HepG2 (cell line): ENCODE measurements around the gene QKI. TPM values are rescaled to one million over a fixed set of nuclear protein-coding genes. Genes with fewer than 3 reads are reported as not detected.

ENCODE experiments used
- ARID2 ChIP-seq: sonication (generic); formaldehyde crosslinking; IDR thresholded peaks from 2 replicates; pipeline ENCODE4 v1.8.1; 2022; ENCODE audit warnings: mild to moderate bottlenecking, missing genetic modification reagents, borderline replicate concordance
- CAMTA2 ChIP-seq: sonication (generic); formaldehyde crosslinking; IDR thresholded peaks from 2 replicates; pipeline ENCODE4 v1.4.0; 2020; ENCODE audit warnings: mild to moderate bottlenecking, missing genetic modification reagents, borderline replicate concordance
- GATAD2A ChIP-seq: IDR thresholded peaks from 2 replicates; pipeline ENCODE4 v1.6.1; 2016
- GFI1 ChIP-seq: sonication (generic); formaldehyde crosslinking; IDR thresholded peaks from 2 replicates; pipeline ENCODE4 v1.5.0; 2020; ENCODE audit warnings: missing genetic modification reagents, mild to moderate bottlenecking, borderline replicate concordance
- GLI4 ChIP-seq: sonication (generic); formaldehyde crosslinking; IDR thresholded peaks from 2 replicates; pipeline ENCODE4 v1.5.1; 2020; ENCODE audit warnings: missing genetic modification reagents, mild to moderate bottlenecking, moderate library complexity, borderline replicate concordance
- HOXA7 ChIP-seq: sonication (generic); formaldehyde crosslinking; IDR thresholded peaks from 2 replicates; pipeline ENCODE4 v1.8.1; 2022; ENCODE audit warnings: mild to moderate bottlenecking, missing genetic modification reagents, moderate library complexity
- JUND ChIP-seq: sonication (generic); formaldehyde crosslinking; IDR thresholded peaks from 2 replicates; pipeline ENCODE4 v1.8.0; 2022; ENCODE audit warnings: mild to moderate bottlenecking, missing genetic modification reagents
- MATR3 ChIP-seq: sonication (generic); formaldehyde crosslinking; IDR thresholded peaks from 2 replicates; pipeline ENCODE4 v1.4.0; 2020; ENCODE audit warnings: missing genetic modification reagents
- MAZ ChIP-seq, 2 experiments: sonication (generic) in 1 of 2; formaldehyde crosslinking in 1 of 2; IDR thresholded peaks; 2 replicates each; pipeline versions ENCODE4 v1.5.0 to v1.6.1; 2012 to 2020; ENCODE audit warnings: low read depth in 2 of 2, mild to moderate bottlenecking in 2 of 2, borderline replicate concordance in 1 of 2, improper control_type of control experiment in 1 of 2, low read length in 1 of 2, missing genetic modification reagents in 1 of 2, moderate library complexity in 1 of 2
- NR2F6 ChIP-seq, 2 experiments: IDR thresholded peaks; 2 replicates each; pipeline ENCODE4 v1.6.1; 2016; ENCODE audit warnings: antibody characterized with exemption in 1 of 2, mild to moderate bottlenecking in 1 of 2
- POLR2A ChIP-seq, 2 experiments: IDR thresholded peaks; 2 replicates each; pipeline ENCODE4 v1.6.1; 2011; ENCODE audit warnings: low read depth in 2 of 2, low read length in 2 of 2, mild to moderate bottlenecking in 1 of 2, moderate library complexity in 1 of 2; ENCODE audit not compliant: insufficient read depth in 1 of 2
- PRPF4 ChIP-seq: fragments of 200-400 bp; formaldehyde crosslinking; IDR thresholded peaks from 2 replicates; pipeline ENCODE4 v1.6.1; 2016; ENCODE audit warnings: low read length, low read depth; ENCODE audit not compliant: poor library complexity, severe bottlenecking
- RXRB ChIP-seq: IDR thresholded peaks from 2 replicates; pipeline ENCODE4 v1.6.1; 2016; ENCODE audit warnings: borderline replicate concordance, missing genetic modification reagents, missing compliant biosample characterization
- SMAD3 ChIP-seq: sonication (generic); formaldehyde crosslinking; IDR thresholded peaks from 2 replicates; pipeline ENCODE4 v1.4.0; 2020; ENCODE audit warnings: missing genetic modification reagents
- SMC3 ChIP-seq: IDR thresholded peaks from 2 replicates; pipeline ENCODE4 v1.6.1; 2011; ENCODE audit warnings: low read length, improper control_type of control experiment
- TFDP1 ChIP-seq: IDR thresholded peaks from 2 replicates; pipeline ENCODE4 v1.6.1; 2016; ENCODE audit warnings: missing compliant biosample characterization, missing genetic modification reagents, borderline replicate concordance
- WIZ ChIP-seq: sonication (generic); formaldehyde crosslinking; IDR thresholded peaks from 2 replicates; pipeline ENCODE4 v1.5.1; 2020; ENCODE audit warnings: mild to moderate bottlenecking, missing genetic modification reagents
- YEATS4 ChIP-seq: sonication (generic); formaldehyde crosslinking; IDR thresholded peaks from 2 replicates; pipeline ENCODE4 v1.4.0; 2020; ENCODE audit warnings: missing genetic modification reagents, borderline replicate concordance
- ZFX ChIP-seq: sonication (generic); formaldehyde crosslinking; IDR thresholded peaks from 2 replicates; pipeline ENCODE4 v1.4.0; 2020; ENCODE audit warnings: mild to moderate bottlenecking, low read depth, missing genetic modification reagents, moderate library complexity
- ZNF577 ChIP-seq: sonication (generic); formaldehyde crosslinking; IDR thresholded peaks from 2 replicates; pipeline ENCODE4 v1.4.0; 2020; ENCODE audit warnings: mild to moderate bottlenecking, low read depth, missing genetic modification reagents, borderline replicate concordance
- ZNF670 ChIP-seq: sonication (generic); formaldehyde crosslinking; IDR thresholded peaks from 2 replicates; pipeline ENCODE4 v1.8.0; 2022; ENCODE audit warnings: mild to moderate bottlenecking, missing genetic modification reagents, borderline replicate concordance
- ZNF776 ChIP-seq: sonication (generic); formaldehyde crosslinking; IDR thresholded peaks from 2 replicates; pipeline ENCODE4 v1.4.0; 2020; ENCODE audit warnings: mild to moderate bottlenecking, missing genetic modification reagents
- polyA plus RNA-seq, 8 experiments: library from polyadenylated mRNA; depleted of rRNA in 3 of 8; stranded (reverse) in 7 of 8; unstranded in 1 of 8; fragments of >200 nt; fragmentation: Illumina TruSeq in 4 of 8; extraction: Trizol in 4 of 8; gene quantifications; 2 replicates each; pipeline versions ENCODE4 v1.2.1 to v1.2.3, GENCODE V29; 2011 to 2016; ENCODE audit warnings: low read depth in 4 of 8, missing spikeins in 1 of 8, mixed read lengths in 1 of 8; ENCODE audit not compliant: insufficient read depth in 1 of 8
- total RNA-seq, 5 experiments: library from RNA; depleted of rRNA; stranded (reverse); fragments of >200 nt; fragmentation: Illumina TruSeq; extraction: Trizol; gene quantifications; 2 replicates each; pipeline ENCODE4 v1.2.3, GENCODE V29; 2016; ENCODE audit warnings: low read depth in 1 of 5
- TF ChIP-seq, protein P1 (sequence below): sonication (generic); formaldehyde crosslinking; IDR thresholded peaks from 2 replicates; pipeline ENCODE4 v1.8.0; 2022; ENCODE audit warnings: mild to moderate bottlenecking, missing genetic modification reagents, moderate library complexity
- TF ChIP-seq, protein P2 (sequence below): sonication (generic); formaldehyde crosslinking; IDR thresholded peaks from 2 replicates; pipeline ENCODE4 v1.9.0; 2021; ENCODE audit warnings: missing genetic modification reagents, borderline replicate concordance
- TF ChIP-seq, protein P3 (sequence below): sonication (generic); formaldehyde crosslinking; IDR thresholded peaks from 2 replicates; pipeline ENCODE4 v1.5.0; 2020; ENCODE audit warnings: missing genetic modification reagents, mild to moderate bottlenecking, borderline replicate concordance

The QKI gene
- total and polyA plus RNA-seq, 2 of the 13 experiments (the other 11 are each of a cell fraction or from before 2014, with no cell fraction given), result 136 to 137 TPM

DNA sequence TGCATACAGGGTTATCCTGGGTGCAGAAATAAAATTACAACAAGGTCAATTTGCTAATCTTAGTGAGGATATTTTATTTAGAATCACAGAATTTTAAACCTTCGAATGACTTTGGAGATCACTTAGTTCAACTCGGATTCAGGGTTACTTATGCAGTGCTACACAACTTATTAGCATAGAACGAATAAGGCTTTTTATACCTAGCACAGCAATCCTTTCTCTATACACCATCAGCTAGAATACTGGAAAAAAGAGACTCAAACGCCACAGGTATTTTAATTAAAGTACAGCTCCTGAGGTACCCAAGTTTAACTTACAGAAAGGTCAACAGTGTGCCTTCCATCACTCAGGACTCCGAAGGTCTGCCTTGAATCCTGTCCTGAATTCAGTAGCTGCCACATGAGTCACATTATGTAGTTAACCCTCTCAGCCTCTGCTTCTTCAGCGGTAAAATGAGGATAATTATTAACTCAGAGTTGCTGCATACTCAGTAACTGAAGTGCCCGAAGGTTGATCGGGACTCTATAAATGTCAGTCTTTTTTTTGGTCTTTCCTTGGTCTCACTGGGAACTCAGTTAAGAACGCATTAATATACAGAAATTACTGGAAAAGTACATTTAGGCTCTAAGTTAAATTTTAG is 6.0 kb upstream of the QKI start (continued):
- TF ChIP-seq, protein P1, sequence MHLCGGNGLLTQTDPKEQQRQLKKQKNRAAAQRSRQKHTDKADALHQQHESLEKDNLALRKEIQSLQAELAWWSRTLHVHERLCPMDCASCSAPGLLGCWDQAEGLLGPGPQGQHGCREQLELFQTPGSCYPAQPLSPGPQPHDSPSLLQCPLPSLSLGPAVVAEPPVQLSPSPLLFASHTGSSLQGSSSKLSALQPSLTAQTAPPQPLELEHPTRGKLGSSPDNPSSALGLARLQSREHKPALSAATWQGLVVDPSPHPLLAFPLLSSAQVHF (CRISPR knock-in tag), result no peak
- TF ChIP-seq, protein P2, sequence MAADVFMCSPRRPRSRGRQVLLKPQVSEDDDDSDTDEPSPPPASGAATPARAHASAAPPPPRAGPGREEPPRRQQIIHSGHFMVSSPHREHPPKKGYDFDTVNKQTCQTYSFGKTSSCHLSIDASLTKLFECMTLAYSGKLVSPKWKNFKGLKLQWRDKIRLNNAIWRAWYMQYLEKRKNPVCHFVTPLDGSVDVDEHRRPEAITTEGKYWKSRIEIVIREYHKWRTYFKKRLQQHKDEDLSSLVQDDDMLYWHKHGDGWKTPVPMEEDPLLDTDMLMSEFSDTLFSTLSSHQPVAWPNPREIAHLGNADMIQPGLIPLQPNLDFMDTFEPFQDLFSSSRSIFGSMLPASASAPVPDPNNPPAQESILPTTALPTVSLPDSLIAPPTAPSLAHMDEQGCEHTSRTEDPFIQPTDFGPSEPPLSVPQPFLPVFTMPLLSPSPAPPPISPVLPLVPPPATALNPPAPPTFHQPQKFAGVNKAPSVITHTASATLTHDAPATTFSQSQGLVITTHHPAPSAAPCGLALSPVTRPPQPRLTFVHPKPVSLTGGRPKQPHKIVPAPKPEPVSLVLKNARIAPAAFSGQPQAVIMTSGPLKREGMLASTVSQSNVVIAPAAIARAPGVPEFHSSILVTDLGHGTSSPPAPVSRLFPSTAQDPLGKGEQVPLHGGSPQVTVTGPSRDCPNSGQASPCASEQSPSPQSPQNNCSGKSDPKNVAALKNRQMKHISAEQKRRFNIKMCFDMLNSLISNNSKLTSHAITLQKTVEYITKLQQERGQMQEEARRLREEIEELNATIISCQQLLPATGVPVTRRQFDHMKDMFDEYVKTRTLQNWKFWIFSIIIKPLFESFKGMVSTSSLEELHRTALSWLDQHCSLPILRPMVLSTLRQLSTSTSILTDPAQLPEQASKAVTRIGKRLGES (CRISPR knock-in tag), result no peak
- TF ChIP-seq WIZ (CRISPR knock-in tag), result no peak
- TF ChIP-seq MAZ (IDR thresholded peaks at IDR 0.05; ENCODE audit: borderline replicate concordance, low read depth, low read length), result no peak
- no peak; the same call in 1 of the 2 replicates for TF ChIP-seq MAZ (CRISPR knock-in tag; IDR thresholded peaks at IDR 0.05; ENCODE audit: low read depth)
- no peak for TF ChIP-seq ZNF670 (CRISPR knock-in tag)
- TF ChIP-seq YEATS4, result 0 out of 2 replicates have a peak, but pooled peaks have one; percentile 16
- TF ChIP-seq ZNF577, result no peak
- TF ChIP-seq CAMTA2 (CRISPR knock-in tag), result no peak
- peak; percentile 98 for TF ChIP-seq GATAD2A (CRISPR knock-in tag)
- peak; percentile 60 for TF ChIP-seq NR2F6 (IDR thresholded peaks at IDR 0.05)
- peak; percentile 81 for TF ChIP-seq NR2F6 (CRISPR knock-in tag; IDR thresholded peaks at IDR 0.05)
- TF ChIP-seq GLI4, result no peak
- TF ChIP-seq ZFX (CRISPR knock-in tag), result no peak
- no peak for TF ChIP-seq HOXA7 (CRISPR knock-in tag)
- no peak for TF ChIP-seq POLR2A (IDR thresholded peaks at IDR 0.05; ENCODE audit: insufficient read depth in 1 of 2, low read depth in 2 of 2, low read length in 2 of 2)
- TF ChIP-seq ARID2, result no peak
- peak; percentile 72; the same call in 1 of the 2 replicates for TF ChIP-seq SMAD3 (CRISPR knock-in tag)
- no peak; the same call in 1 of the 2 replicates for TF ChIP-seq SMC3
- TF ChIP-seq TFDP1, result peak; percentile 56; the same call in 1 of the 2 replicates
- TF ChIP-seq JUND (CRISPR knock-in tag), result peak; percentile 83
- TF ChIP-seq GFI1 (CRISPR knock-in tag), result peak; percentile 26; the same call in 1 of the 2 replicates
- TF ChIP-seq, protein P3, sequence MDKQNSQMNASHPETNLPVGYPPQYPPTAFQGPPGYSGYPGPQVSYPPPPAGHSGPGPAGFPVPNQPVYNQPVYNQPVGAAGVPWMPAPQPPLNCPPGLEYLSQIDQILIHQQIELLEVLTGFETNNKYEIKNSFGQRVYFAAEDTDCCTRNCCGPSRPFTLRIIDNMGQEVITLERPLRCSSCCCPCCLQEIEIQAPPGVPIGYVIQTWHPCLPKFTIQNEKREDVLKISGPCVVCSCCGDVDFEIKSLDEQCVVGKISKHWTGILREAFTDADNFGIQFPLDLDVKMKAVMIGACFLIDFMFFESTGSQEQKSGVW, result no peak
- no peak for TF ChIP-seq ZNF776 (CRISPR knock-in tag)
- no peak for TF ChIP-seq PRPF4
- peak; percentile 86 for TF ChIP-seq RXRB (CRISPR knock-in tag)
- TF ChIP-seq MATR3, result no peak
